Heart right ventricle (tissue), 16 donors: ENCODE measurements around the gene FADS1. TPM values are rescaled to one million over a fixed set of nuclear protein-coding genes. Genes with fewer than 3 reads are reported as not detected.
A peak's percentile ranks its signal among the peaks of the same experiment; 100 is the strongest.

Experiments used
- ATAC-seq, 8 donors: fragments of 200-7000 bp; cut with Tn5 transposase; one replicate each; pipeline ENCODE4 v1.9.1; 2020; ENCODE audit warnings: mild to moderate bottlenecking in 8 of 8, moderate library complexity in 8 of 8, moderate number of reproducible peaks in 1 of 8
- DNase-seq, 2 donors: peaks; one replicate each; pipeline ENCODE4 v3.0.0-alpha.2; 2020
- H3K27ac ChIP-seq, 10 donors: fragments of 200-600 bp; sonication (generic) in 2 of 10; one replicate each; pipeline versions ENCODE4 v1.5.0 to v1.8.0; 2020 to 2022; ENCODE audit warnings: mild to moderate bottlenecking in 3 of 10
- H3K27me3 ChIP-seq, 7 donors: fragments of 200-600 bp; one replicate each; pipeline ENCODE4 v1.8.0; 2021 to 2022; ENCODE audit warnings: mild to moderate bottlenecking in 2 of 7
- H3K36me3 ChIP-seq, 9 donors: fragments of 200-600 bp; sonication (generic) in 1 of 9; one replicate each; pipeline versions ENCODE4 v1.5.0 to v1.8.0; 2020 to 2022; ENCODE audit warnings: mild to moderate bottlenecking in 2 of 9
- H3K4me1 ChIP-seq, 9 donors: fragments of 200-600 bp; sonication (generic) in 1 of 9; one replicate each; pipeline versions ENCODE4 v1.5.0 to v1.8.0; 2020 to 2022; ENCODE audit warnings: mild to moderate bottlenecking in 4 of 9
- H3K4me3 ChIP-seq, 10 donors: fragments of 200-600 bp; sonication (generic) in 2 of 10; one replicate each; pipeline versions ENCODE4 v1.5.0 to v1.8.0; 2020 to 2022; ENCODE audit warnings: mild to moderate bottlenecking in 7 of 10, moderate library complexity in 2 of 10
- H3K9me3 ChIP-seq, 11 donors: fragments of 200-600 bp in 10 of 11; sonication (generic) in 2 of 11; one replicate each; pipeline versions ENCODE4 v1.5.0 to v1.8.0; 2013 to 2022; ENCODE audit warnings: mild to moderate bottlenecking in 2 of 11, control low read depth in 1 of 11, moderate library complexity in 1 of 11
- CTCF ChIP-seq, 9 donors: fragments of 200-600 bp; sonication (generic) in 2 of 9; IDR thresholded peaks; one replicate each; pipeline versions ENCODE4 v1.5.0 to v1.8.0; 2021 to 2022; ENCODE audit warnings: antibody characterized with exemption in 9 of 9, mild to moderate bottlenecking in 5 of 9, moderate library complexity in 1 of 9
- WGBS, 2 donors: extraction: QIAGEN DNeasy Blood & Tissue Kit; methylation state at CpG; one replicate each; pipeline ENCODE4 v1.1.7; 2013; ENCODE audit warnings: inconsistent platforms in 1 of 2; 5-methylcytosine and 5-hydroxymethylcytosine counted together
- intact Hi-C, 10 donors: fragments of 100-400 bp; cut with DNase I; formaldehyde crosslinking; loops; one replicate each; pipeline versions ENCODE4 v1.11.1 to v1.14.2; 2022
- polyA plus RNA-seq, 2 donors: library from polyadenylated mRNA; stranded (reverse); fragments of 200-250 nt; gene quantifications; one replicate each; pipeline ENCODE4 v1.2.3, GENCODE V29; 2013
- total RNA-seq, 10 donors: library from RNA; stranded (reverse); fragmentation: NEBNext Ultra II Directional in 3 of 10; extraction: Animal tissue kit (Norgen Biotek cat#: 25700) in 3 of 10; gene quantifications; one replicate each; pipeline versions ENCODE4 v1.2.1 to v1.2.4, GENCODE V29; 2021 to 2023
- donor health status: Arrhythmogenic right ventricular cardiomyopathy.
- donor health status: ischemic (EF 13 %, LVEDD 7.1; RV severe dilation, severe dysfunction).
- donor health status: healthy with polysubstance abuse.
- donor health status: DM: no; HTN: yes; CAD: no.
- donor health status: DM: no; HTN: no; CAD: no.
- donor health status: ischemic (EF 25% LVEDD 6.9; RV normal size, moderate dysfunction).
- donor health status: ischemic (EF 25% LVEDD 5.7; RV mildly dilated, moderate dysfunction).
- donor health status: healthy.
- donor health status: DM: yes; HTN: yes; CAD: no.
- donor health status: Ischemic cardiomyopathy.
- donor health status: ischemic (EF 35%, LVEDD 5.7; RV mildly dilated, moderate dysfunction).
- donor health status: nonischemic (EF 11% LVEDD 7.7; RV severe dilation, severe dysfunction).
- donor health status: DM: yes; HTN: yes; CAD: no.
- donor health status: PGD.
- donor health status: ischemic (EF 29% LVEDD 5.4; RV normal size, mild dysfunction).
- donor health status: nonischemic (EF 23%, LVEDD 6.1; RV moderate dilation, normal function).

Gene FADS1
- total and polyA plus RNA-seq, 12 donors = 13.8 to 37.4 (median 25.4) TPM

GRCh38 chr11:61854206-61854895 is 37.5 kb upstream of the FADS1 start:
- Histone ChIP-seq H3K27ac (peak overlapping the region in 4 of 10 donors; percentile 11 to 52 (median 40)), H3K4me1 (peaks cover 5 to 36% (median 18%) of the 10 kb centered on the region in 9 donors), H3K4me3 (no peak overlapping the region), H3K27me3 (no peaks in the 10 kb centered on the region), H3K9me3 (no peaks in the 10 kb centered on the region), H3K36me3 (peaks cover 0 to 71% (median under 1%) of the 10 kb centered on the region in 9 donors)
- no peak for DNase-seq
- TF ChIP-seq CTCF (IDR thresholded peaks at IDR 0.05) = no peak
- 81 to 89% methylated on average over 17 of the region's 17 CpGs for WGBS, 2 donors
- ATAC-seq = no peak
- intact Hi-C loops = loop anchor here in 2 of 10 donors (5.0 kb wide), 1 partner anchor 37 kb away; the partner anchor contains the start of gene FADS1 (in 2 of the 2)

DNA sequence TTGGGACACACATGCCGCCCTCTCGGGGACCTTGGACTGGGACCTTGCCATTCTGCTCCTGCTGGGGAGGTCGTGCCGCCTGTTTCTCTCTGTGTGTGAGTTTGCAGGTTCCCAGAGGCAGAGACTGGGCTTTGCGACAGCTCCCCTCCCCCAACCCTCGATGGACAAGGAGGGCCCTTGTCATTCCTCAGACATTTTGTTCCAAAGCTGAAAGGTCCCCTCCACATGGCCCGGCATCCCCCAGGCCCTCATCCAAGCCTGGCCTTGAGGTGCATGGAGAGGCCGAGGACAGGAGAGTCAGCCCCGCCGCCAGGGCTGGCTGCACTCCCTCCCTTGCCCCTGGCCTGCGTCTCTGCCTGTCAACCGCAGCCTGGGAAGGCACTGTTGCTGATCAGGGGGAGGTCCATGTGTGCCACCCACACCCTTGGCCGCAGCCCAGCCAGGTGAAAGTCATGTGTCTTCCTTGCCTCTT is 36.9 kb upstream of the FADS1 start:
- DNase-seq (peak in 1 of 2 donors; percentile 72), ATAC-seq (peak in 7 of 8 donors; percentile 18 to 74 (median 49))
- Histone ChIP-seq H3K27me3 (no peaks in the 10 kb centered on the region), H3K9me3 (no peaks in the 10 kb centered on the region), H3K27ac (peak overlapping the region in 5 of 10 donors; percentile 8 to 52 (median 39)), H3K36me3 (peaks cover 0 to 71% (median 4%) of the 10 kb centered on the region in 9 donors), H3K4me1 (peaks cover 5 to 36% (median 18%) of the 10 kb centered on the region in 9 donors), H3K4me3 (no peak overlapping the region)
- no peak for TF ChIP-seq CTCF (IDR thresholded peaks at IDR 0.05)
- WGBS, 2 donors = 31 to 61% methylated on average over 13 of the region's 13 CpGs
- intact Hi-C loops = loop anchor here in 2 of 10 donors (5.0 kb wide), 1 partner anchor 36 kb away; the partner anchor contains the start of gene FADS1 (in 2 of the 2)

GRCh38 chr11:61851900-61852295 is 35.1 kb upstream of the FADS1 start:
- Histone ChIP-seq H3K4me3 (no peak overlapping the region), H3K36me3 (peaks cover 0 to 76% (median 10%) of the 10 kb centered on the region in 9 donors), H3K27ac (peak overlapping the region in 9 of 10 donors; percentile 12 to 83 (median 70)), H3K4me1 (peaks cover 5 to 36% (median 18%) of the 10 kb centered on the region in 9 donors), H3K9me3 (no peaks in the 10 kb centered on the region), H3K27me3 (no peaks in the 10 kb centered on the region)
- no peak for DNase-seq
- ATAC-seq = no peak
- 61 to 64% methylated on average over 6 of the region's 6 CpGs for WGBS, 2 donors
- TF ChIP-seq CTCF (IDR thresholded peaks at IDR 0.05) = no peak
- intact Hi-C loops = loop anchor here in 2 of 10 donors (5.0 kb wide), 1 partner anchor 35 kb away; the partner anchor contains the start of gene FADS1 (in 2 of the 2)

DNA sequence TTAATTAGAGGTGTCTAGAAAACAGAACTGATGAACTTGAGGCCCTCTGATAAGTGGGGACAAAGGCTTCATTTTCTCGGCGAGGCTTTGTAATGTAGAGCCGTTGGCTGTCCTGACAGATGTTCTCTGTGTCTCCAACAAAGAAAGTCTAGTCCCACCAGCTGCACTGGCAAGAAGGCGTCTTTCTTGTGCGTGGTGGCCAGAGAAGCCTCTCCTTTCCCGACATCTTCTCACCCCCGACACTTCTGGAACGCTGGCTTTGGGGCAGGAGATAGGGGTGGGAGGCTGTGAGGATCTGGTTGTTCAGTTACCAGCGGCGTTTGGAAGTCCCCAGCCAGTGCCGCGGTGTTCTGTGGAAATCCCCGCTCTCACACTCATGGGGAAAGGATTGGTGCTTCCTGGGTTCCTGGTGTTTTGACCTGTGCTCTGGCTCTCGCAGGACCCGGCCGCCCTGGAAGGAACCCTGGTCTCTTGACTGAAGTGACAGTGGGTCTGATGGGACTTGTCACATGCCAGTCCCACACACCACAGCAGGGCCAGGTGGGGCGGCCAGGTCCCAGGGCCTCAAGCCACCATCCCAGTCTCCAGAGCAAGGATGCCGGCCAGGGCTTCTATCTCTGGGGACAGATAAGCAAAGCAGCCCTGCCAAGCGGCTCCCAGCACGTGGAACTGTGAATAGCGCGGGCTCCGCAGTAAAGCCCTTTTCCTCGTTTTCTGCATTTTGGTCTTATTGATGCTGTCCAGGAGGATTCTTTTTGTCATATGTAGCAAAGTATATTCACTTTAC is 34.5 kb upstream of the FADS1 start:
- 37% methylated on average over 24 of the region's 24 CpGs for WGBS, 2 donors
- peaks cover 5 to 36% (median 18%) of the 10 kb centered on the region in 9 donors for H3K4me1 ChIP-seq
- peak in 1 of 2 donors; percentile 78 for DNase-seq
- peak overlapping the region; percentile 12 to 83 (median 70) for H3K27ac ChIP-seq
- H3K27me3 ChIP-seq = no peaks in the 10 kb centered on the region
- intact Hi-C loops = loop anchor here in 2 of 10 donors (5.0 kb wide), 1 partner anchor 34 kb away; the partner anchor contains the start of gene FADS1 (in 2 of the 2)
- no peaks in the 10 kb centered on the region for H3K9me3 ChIP-seq
- peaks cover 0 to 72% (median 10%) of the 10 kb centered on the region in 9 donors for H3K36me3 ChIP-seq
- H3K4me3 ChIP-seq = peak overlapping the region in 1 of 10 donors; percentile 13
- peak; percentile 66 to 84 (median 74) for ATAC-seq
- no peak for TF ChIP-seq CTCF (IDR thresholded peaks at IDR 0.05)
